CD14-positive monocyte (primary cell): Measurements from ENCODE around the gene GALP. TPM values are rescaled to one million over a fixed set of nuclear protein-coding genes. Genes with fewer than 3 reads are reported as not detected.

Experiments
- DNase-seq, 3 donors: peaks; one replicate each; pipeline ENCODE4 v3.0.0-alpha.2; 2011 to 2022
- H2AFZ ChIP-seq: 2 replicates; pipeline ENCODE4 v1.6.0; 2012; ENCODE audit warnings: mild to moderate bottlenecking, low read depth, low read length, inconsistent platforms; ENCODE audit not compliant: insufficient read depth, poor library complexity, severe bottlenecking
- H3K27ac ChIP-seq, 2 donors: 1 replicate in 1 of 2; 2 replicates in 1 of 2; pipeline ENCODE4 v1.5.1; 2012 to 2013; ENCODE audit warnings: low read length in 2 of 2, control low read depth in 1 of 2, inconsistent platforms in 1 of 2, low read depth in 1 of 2, mild to moderate bottlenecking in 1 of 2
- H3K27me3 ChIP-seq, 2 donors: one replicate each; pipeline versions ENCODE4 v1.6.0 to v1.6.1; 2011 to 2013; ENCODE audit warnings: low read length in 2 of 2; ENCODE audit not compliant: control insufficient read depth in 2 of 2, insufficient read depth in 2 of 2
- H3K36me3 ChIP-seq, 2 donors: replicated peaks in 1 of 2; 1 replicate in 1 of 2; 2 replicates in 1 of 2; pipeline versions ENCODE4 v1.5.1 to v1.6.1; 2012 to 2013; ENCODE audit warnings: low read length in 2 of 2, control low read depth in 1 of 2, inconsistent platforms in 1 of 2, mild to moderate bottlenecking in 1 of 2; ENCODE audit not compliant: insufficient read depth in 2 of 2, control insufficient read depth in 1 of 2
- H3K4me1 ChIP-seq, 2 donors: 1 replicate in 1 of 2; 2 replicates in 1 of 2; pipeline versions ENCODE4 v1.5.1 to v1.6.1; 2012 to 2013; ENCODE audit warnings: low read length in 2 of 2, control low read depth in 1 of 2, inconsistent platforms in 1 of 2, mild to moderate bottlenecking in 1 of 2, moderate library complexity in 1 of 2; ENCODE audit not compliant: insufficient read depth in 2 of 2, control insufficient read depth in 1 of 2
- H3K4me2 ChIP-seq: replicated peaks from 2 replicates; pipeline ENCODE3; 2012; ENCODE audit warnings: low read length, moderate library complexity, mild to moderate bottlenecking; ENCODE audit not compliant: poor library complexity, severe bottlenecking; ENCODE audit errors: extremely low read depth
- H3K4me3 ChIP-seq, 3 experiments: fragments of 200-600 bp in 1 of 3; sonication (generic) in 1 of 3; replicated peaks in 1 of 3; 1 replicate in 2 of 3; 2 replicates in 1 of 3; pipeline ENCODE4 v1.5.1; 2011 to 2013; ENCODE audit warnings: low read length in 3 of 3, mild to moderate bottlenecking in 3 of 3, control low read depth in 2 of 3, low read depth in 2 of 3, inconsistent platforms in 1 of 3, moderate library complexity in 1 of 3
- H3K79me2 ChIP-seq: 2 replicates; pipeline ENCODE4 v1.6.0; 2012; ENCODE audit warnings: mild to moderate bottlenecking, control low read depth, inconsistent platforms, low read length, moderate library complexity; ENCODE audit not compliant: insufficient read depth
- H3K9ac ChIP-seq: 2 replicates; pipeline ENCODE4 v1.6.0; 2017; ENCODE audit warnings: low read length, mild to moderate bottlenecking; ENCODE audit not compliant: insufficient read depth, poor library complexity, severe bottlenecking
- H3K9me3 ChIP-seq, 2 donors: replicated peaks in 1 of 2; 1 replicate in 1 of 2; 2 replicates in 1 of 2; pipeline versions ENCODE4 v1.5.1 to v1.6.1; 2012 to 2013; ENCODE audit warnings: low read length in 2 of 2, control low read depth in 1 of 2; ENCODE audit not compliant: control insufficient read depth in 1 of 2, insufficient read depth in 1 of 2
- H4K20me1 ChIP-seq: 2 replicates; pipeline ENCODE4 v1.6.0; 2012; ENCODE audit warnings: mild to moderate bottlenecking, low read length, control low read depth, moderate library complexity; ENCODE audit not compliant: insufficient read depth
- H3K27ac Mint-ChIP-seq, 7 donors: one replicate each; pipeline ENCODE4 v1.8.0; 2020; ENCODE audit warnings: mild to moderate bottlenecking in 7 of 7, mixed read lengths in 7 of 7, moderate library complexity in 6 of 7, inconsistent platforms in 2 of 7
- H3K27me3 Mint-ChIP-seq, 3 donors: one replicate each; pipeline ENCODE4 v1.8.0; 2021 to 2022; ENCODE audit warnings: low read depth in 3 of 3, mild to moderate bottlenecking in 3 of 3, mixed read lengths in 3 of 3, moderate library complexity in 3 of 3, inconsistent platforms in 1 of 3
- H3K36me3 Mint-ChIP-seq, 2 donors: one replicate each; pipeline ENCODE4 v1.8.0; 2020; ENCODE audit warnings: mixed read lengths in 2 of 2, inconsistent platforms in 1 of 2, mild to moderate bottlenecking in 1 of 2
- H3K4me1 Mint-ChIP-seq: one replicate; pipeline ENCODE4 v1.8.0; 2020; ENCODE audit warnings: mild to moderate bottlenecking, mixed read lengths
- H3K4me3 Mint-ChIP-seq, 2 donors: one replicate each; pipeline ENCODE4 v1.8.0; 2020; ENCODE audit warnings: mild to moderate bottlenecking in 2 of 2, mixed read lengths in 2 of 2, moderate library complexity in 1 of 2
- H3K9me3 Mint-ChIP-seq, 7 donors: one replicate each; pipeline ENCODE4 v1.8.0; 2020 to 2022; ENCODE audit warnings: mixed read lengths in 7 of 7, mild to moderate bottlenecking in 6 of 7, moderate library complexity in 6 of 7, inconsistent platforms in 2 of 7
- WGBS: methylation state at CpG from one replicate; pipeline ENCODE4 v1.1.5; 2013; ENCODE audit warnings: missing lambda C conversion rate; ENCODE audit not compliant: insufficient coverage; 5-methylcytosine and 5-hydroxymethylcytosine counted together
- intact Hi-C, 2 donors: fragments of 100-400 bp; cut with micrococcal nuclease; formaldehyde crosslinking; loops; one replicate each; pipeline versions ENCODE4 v1.15.0 to v1.15.1; 2023
- polyA plus RNA-seq, 3 donors: library from polyadenylated mRNA; depleted of rRNA in 1 of 3; unstranded in 2 of 3; stranded (reverse) in 1 of 3; fragments of 300-500 nt in 2 of 3; fragments of >200 nt in 1 of 3; fragmentation: Illumina TruSeq in 2 of 3; gene quantifications; 1 replicate in 2 of 3; 2 replicates in 1 of 3; pipeline ENCODE4 v1.2.3, GENCODE V29; 2012 to 2021
- TF ChIP-seq, protein P1 (sequence below): fragments of 200-600 bp; IDR thresholded peaks from one replicate; pipeline ENCODE4 v1.8.0; 2022; ENCODE audit warnings: antibody characterized with exemption, mild to moderate bottlenecking

GALP gene
- polyA plus RNA-seq, 3 donors = not detected

DNA sequence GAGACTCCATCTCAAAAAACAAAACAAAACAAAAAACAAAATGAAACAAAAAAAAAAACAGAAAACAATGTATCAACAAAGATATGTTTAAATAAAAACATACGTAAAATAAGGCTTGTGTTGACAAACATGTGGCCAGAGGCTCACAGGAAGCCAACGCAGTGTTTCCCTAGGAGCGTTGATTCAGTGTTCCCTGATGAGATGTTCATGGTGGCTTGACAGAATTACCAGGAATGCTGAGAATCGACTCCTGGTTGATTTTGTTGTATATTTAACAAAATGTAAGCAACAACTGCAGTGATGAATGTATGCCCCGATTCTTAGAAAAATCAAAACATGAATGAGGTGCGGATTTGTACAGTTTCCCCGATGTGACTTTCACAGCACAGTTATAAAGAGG, 45.8 kb upstream of the GALP start:
- Histone ChIP-seq H3K4me2 (no peak overlapping the region), H3K9ac (no peak overlapping the region), H3K4me3 (no peak overlapping the region), H3K36me3 (no peaks in the 10 kb centered on the region), H3K27ac (no peak overlapping the region), H3K79me2 (no peaks in the 10 kb centered on the region), H3K9me3 (no peaks in the 10 kb centered on the region), H2AFZ (no peak overlapping the region), H3K4me1 (peaks cover 0 to 4% of the 10 kb centered on the region in 2 donors), H4K20me1 (no peaks in the 10 kb centered on the region), H3K27me3 (no peaks in the 10 kb centered on the region)
- Mint-ChIP-seq H3K4me1 (peaks cover 10% of the 10 kb centered on the region), H3K36me3 (no peaks in the 10 kb centered on the region), H3K27ac (no peak overlapping the region), H3K4me3 (no peak overlapping the region), H3K27me3 (peaks cover 0 to 6% (median 4%) of the 10 kb centered on the region in 3 donors), H3K9me3 (peaks cover 0 to 2% (median 0%) of the 10 kb centered on the region in 7 donors)
- WGBS = 94% methylated on average over 7 of the region's 7 CpGs
- no peak for DNase-seq
- TF ChIP-seq, protein P1, sequence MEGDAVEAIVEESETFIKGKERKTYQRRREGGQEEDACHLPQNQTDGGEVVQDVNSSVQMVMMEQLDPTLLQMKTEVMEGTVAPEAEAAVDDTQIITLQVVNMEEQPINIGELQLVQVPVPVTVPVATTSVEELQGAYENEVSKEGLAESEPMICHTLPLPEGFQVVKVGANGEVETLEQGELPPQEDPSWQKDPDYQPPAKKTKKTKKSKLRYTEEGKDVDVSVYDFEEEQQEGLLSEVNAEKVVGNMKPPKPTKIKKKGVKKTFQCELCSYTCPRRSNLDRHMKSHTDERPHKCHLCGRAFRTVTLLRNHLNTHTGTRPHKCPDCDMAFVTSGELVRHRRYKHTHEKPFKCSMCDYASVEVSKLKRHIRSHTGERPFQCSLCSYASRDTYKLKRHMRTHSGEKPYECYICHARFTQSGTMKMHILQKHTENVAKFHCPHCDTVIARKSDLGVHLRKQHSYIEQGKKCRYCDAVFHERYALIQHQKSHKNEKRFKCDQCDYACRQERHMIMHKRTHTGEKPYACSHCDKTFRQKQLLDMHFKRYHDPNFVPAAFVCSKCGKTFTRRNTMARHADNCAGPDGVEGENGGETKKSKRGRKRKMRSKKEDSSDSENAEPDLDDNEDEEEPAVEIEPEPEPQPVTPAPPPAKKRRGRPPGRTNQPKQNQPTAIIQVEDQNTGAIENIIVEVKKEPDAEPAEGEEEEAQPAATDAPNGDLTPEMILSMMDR = no peak
- intact Hi-C loops = no loop called here

- Histone ChIP-seq H3K36me3 (no peaks in the 10 kb centered on the region), H3K9me3 (no peaks in the 10 kb centered on the region), H3K27ac (no peak overlapping the region), H3K9ac (no peak overlapping the region), H3K27me3 (no peaks in the 10 kb centered on the region), H3K4me1 (peaks cover 0 to 4% of the 10 kb centered on the region in 2 donors), H3K4me2 (no peak overlapping the region), H2AFZ (no peak overlapping the region), H3K4me3 (no peak overlapping the region), H3K79me2 (no peaks in the 10 kb centered on the region), H4K20me1 (no peaks in the 10 kb centered on the region)
- 100% methylated on average over 2 of the region's 8 CpGs for WGBS
- TF ChIP-seq, protein P1 = no peak
- H3K4me3 Mint-ChIP-seq = no peak overlapping the region
- no peaks in the 10 kb centered on the region for H3K36me3 Mint-ChIP-seq
- peaks cover 10% of the 10 kb centered on the region for H3K4me1 Mint-ChIP-seq
- intact Hi-C loops = no loop called here
- peak overlapping the region in 1 of 7 donors; percentile 77 for H3K27ac Mint-ChIP-seq
- peaks cover 0 to 2% (median 0%) of the 10 kb centered on the region in 7 donors for H3K9me3 Mint-ChIP-seq
- peaks cover 0 to 5% (median 4%) of the 10 kb centered on the region in 3 donors for H3K27me3 Mint-ChIP-seq
- no peak for DNase-seq
Measured at GRCh38 chr19:56131651-56132050, 44.2 kb upstream of the GALP start.
